A673 (cell line): ENCODE measurements around the gene SEMA4A. TPM values are rescaled to one million over a fixed set of nuclear protein-coding genes. Genes with fewer than 3 reads are reported as not detected.

Source experiments
- BruUV-seq: library from RNA; stranded (reverse); fragments of 400-500 nt; replicated peaks from 2 replicates; lab custom pipeline; 2021; lab: Mats Ljungman, UMichigan
- CTCF ChIA-PET: fragments of 300-600 bp; sonication (Branson Sonifier 250); formaldehyde crosslinking; loops from one replicate; lab custom pipeline; 2022; ENCODE audit warnings: antibody characterized with exemption; lab: Charles Lee
- POLR2A ChIA-PET: fragments of 300-600 bp; sonication (Branson Sonifier 250); formaldehyde crosslinking; loops from one replicate; lab custom pipeline; 2022; ENCODE audit warnings: antibody characterized with exemption; ENCODE audit not compliant: low non-redundant PET; lab: Charles Lee
- DNase-seq: peaks from one replicate; pipeline ENCODE4 v3.0.0-alpha.2; 2015; ENCODE audit warnings: low spot score
- H3K27ac ChIP-seq: fragments of 200-600 bp; sonication (generic); 2 replicates; pipeline ENCODE4 v1.5.1; 2016; ENCODE audit warnings: mixed run types, low read depth, mild to moderate bottlenecking, mixed read lengths, antibody characterized with exemption, low read length; ENCODE audit not compliant: poor library complexity, severe bottlenecking
- H3K27me3 ChIP-seq: fragments of 200-600 bp; sonication (generic); replicated peaks from 2 replicates; pipeline ENCODE4 v1.6.1; 2017; ENCODE audit warnings: mixed run types, low read depth, mild to moderate bottlenecking, mixed read lengths, antibody characterized with exemption, low read length; ENCODE audit not compliant: insufficient read depth, poor library complexity
- H3K36me3 ChIP-seq: fragments of 200-600 bp; sonication (generic); 2 replicates; pipeline ENCODE4 v1.6.1; 2016; ENCODE audit warnings: mixed run types, mild to moderate bottlenecking, mixed read lengths, antibody characterized with exemption, low read length; ENCODE audit not compliant: insufficient read depth, poor library complexity, severe bottlenecking
- H3K4me1 ChIP-seq: fragments of 200-600 bp; sonication (generic); 2 replicates; pipeline ENCODE4 v1.6.1; 2017; ENCODE audit warnings: mixed run types, mild to moderate bottlenecking, mixed read lengths, antibody characterized with exemption, low read length; ENCODE audit not compliant: insufficient read depth, poor library complexity, severe bottlenecking
- H3K4me3 ChIP-seq: fragments of 200-600 bp; sonication (generic); 2 replicates; pipeline ENCODE4 v1.5.1; 2016; ENCODE audit warnings: low read depth, mixed run types, mild to moderate bottlenecking, mixed read lengths, low read length; ENCODE audit not compliant: poor library complexity, severe bottlenecking
- H3K9me3 ChIP-seq: fragments of 200-600 bp; sonication (generic); 2 replicates; pipeline ENCODE4 v1.6.1; 2016; ENCODE audit warnings: mixed run types, low read depth, mild to moderate bottlenecking, mixed read lengths, antibody characterized with exemption, low read length; ENCODE audit not compliant: poor library complexity, severe bottlenecking
- CTCF ChIP-seq: fragments of 300-800, 200-600 bp; sonication (generic); conservative IDR thresholded peaks from 2 replicates; pipeline ENCODE4 v1.5.1; 2017; ENCODE audit warnings: low read depth, mild to moderate bottlenecking, antibody characterized with exemption, low read length, moderate library complexity, mixed read lengths
- EZH2 ChIP-seq: fragments of 200-600 bp; sonication (generic); IDR thresholded peaks from 2 replicates; pipeline ENCODE4 v1.6.1; 2017; ENCODE audit warnings: borderline replicate concordance, low read depth, mild to moderate bottlenecking, mixed read lengths, antibody characterized with exemption, low read length; ENCODE audit not compliant: poor library complexity, severe bottlenecking
- intact Hi-C: fragments of 100-400 bp; cut with micrococcal nuclease; formaldehyde crosslinking; loops from one replicate; pipeline ENCODE4 v1.10.0; 2022; ENCODE audit not compliant: unreplicated experiment
- total RNA-seq: library from RNA; stranded (reverse); gene quantifications from 2 replicates; pipeline ENCODE4 v1.2.3, GENCODE V29; 2021

The SEMA4A gene
- total RNA-seq, 1 experiment from 2014 or later, result 0.77 TPM

GRCh38 chr1:156157966-156158365, 4.6 kb downstream of the SEMA4A start:
- no peaks in the 10 kb centered on the region for H3K9me3 ChIP-seq
- BruUV-seq, result no TSS peak
- DNase-seq, result no peak
- ChIA-PET CTCF (no interaction called here), POLR2A (no interaction called here)
- TF ChIP-seq EZH2 (no peak), CTCF (no peak)
- no peak overlapping the region for H3K4me3 ChIP-seq
- H3K4me1 ChIP-seq, result peaks cover 10% of the 10 kb centered on the region
- intact Hi-C loops, result no loop called here
- no peak overlapping the region for H3K27ac ChIP-seq
- no peaks in the 10 kb centered on the region for H3K36me3 ChIP-seq
- H3K27me3 ChIP-seq, result no peaks in the 10 kb centered on the region

GRCh38 chr1:156160000-156160742, 6.8 kb downstream of the SEMA4A start:
- intact Hi-C loops, result no loop called here
- Histone ChIP-seq H3K27me3 (no peaks in the 10 kb centered on the region), H3K9me3 (peaks cover 2% of the 10 kb centered on the region), H3K4me3 (peak overlapping the region; percentile 37), H3K27ac (peak overlapping the region; percentile 29), H3K36me3 (no peaks in the 10 kb centered on the region), H3K4me1 (peaks cover 10% of the 10 kb centered on the region)
- no TSS peak for BruUV-seq
- TF ChIP-seq EZH2, result no peak
- TF ChIP-seq CTCF, result no peak
- CTCF ChIA-PET, result no interaction called here
- POLR2A ChIA-PET, result no interaction called here
- DNase-seq, result no peak

- H3K36me3 ChIP-seq, result no peaks in the 10 kb centered on the region
- peaks cover 4% of the 10 kb centered on the region for H3K9me3 ChIP-seq
- intact Hi-C loops, result no loop called here
- no peaks in the 10 kb centered on the region for H3K27me3 ChIP-seq
- CTCF ChIA-PET, result no interaction called here
- H3K4me1 ChIP-seq, result peaks cover 10% of the 10 kb centered on the region
- TF ChIP-seq EZH2 (no peak), CTCF (no peak)
- POLR2A ChIA-PET, result no interaction called here
- H3K27ac ChIP-seq, result peak overlapping the region; percentile 29
- peak; percentile 92 for DNase-seq
- H3K4me3 ChIP-seq, result peak overlapping the region; percentile 37
- no TSS peak for BruUV-seq
These were observed 7.4 kb downstream of the SEMA4A start for GRCh38 chr1:156160743-156161171.
